Measurements from ENCODE around the gene PLXNA4.

PLXNA4 gene

DNA sequence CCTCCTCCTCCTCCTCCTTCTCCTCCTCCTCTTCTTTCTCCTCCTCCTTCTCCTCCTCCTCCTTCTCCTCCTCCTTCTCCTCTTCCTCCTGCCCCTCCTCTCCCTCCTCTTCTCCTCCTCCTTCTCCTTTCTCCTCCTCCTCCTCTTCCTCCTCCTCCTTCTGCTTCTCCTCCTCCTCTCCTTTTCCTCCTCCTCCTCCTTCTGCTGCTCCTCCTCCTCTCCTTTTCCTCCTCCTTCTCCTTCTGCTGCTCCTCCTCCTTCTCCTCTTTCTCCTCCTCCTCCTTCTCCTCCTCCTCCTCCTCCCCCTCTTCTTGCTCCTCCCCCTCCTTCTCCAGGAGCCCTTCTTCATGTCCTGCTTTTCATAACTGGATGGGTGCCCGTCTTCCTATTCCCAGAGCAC lies 12.2 kb downstream of the PLXNA4 start:
- FAIRE-seq: no peak
- DNase-seq (ENCODE audit: low spot score): no peak

DNA sequence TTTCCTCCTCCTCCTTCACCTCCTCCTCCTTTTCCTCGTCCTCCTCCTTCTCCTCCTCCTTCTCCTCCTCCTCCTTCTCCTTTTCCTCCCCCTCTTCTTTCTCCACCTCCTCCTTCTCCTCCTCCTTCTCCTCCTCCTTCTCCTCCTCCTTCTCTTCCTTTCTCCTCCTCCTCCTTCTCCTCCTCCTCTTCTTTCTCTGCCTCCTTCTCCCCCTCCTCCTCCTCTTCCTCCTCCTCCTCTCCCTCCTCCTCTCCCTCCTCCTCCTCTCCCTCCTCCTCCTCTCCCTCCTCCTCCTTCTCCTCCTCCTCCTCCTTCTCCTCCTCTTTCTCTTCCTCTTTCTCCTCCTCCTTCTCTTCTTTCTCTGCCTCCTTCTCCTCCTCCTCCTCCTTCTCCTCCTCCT lies 13.6 kb downstream of the PLXNA4 start:
- no peak for DNase-seq (ENCODE audit: low spot score)
- no peak for FAIRE-seq

DNA sequence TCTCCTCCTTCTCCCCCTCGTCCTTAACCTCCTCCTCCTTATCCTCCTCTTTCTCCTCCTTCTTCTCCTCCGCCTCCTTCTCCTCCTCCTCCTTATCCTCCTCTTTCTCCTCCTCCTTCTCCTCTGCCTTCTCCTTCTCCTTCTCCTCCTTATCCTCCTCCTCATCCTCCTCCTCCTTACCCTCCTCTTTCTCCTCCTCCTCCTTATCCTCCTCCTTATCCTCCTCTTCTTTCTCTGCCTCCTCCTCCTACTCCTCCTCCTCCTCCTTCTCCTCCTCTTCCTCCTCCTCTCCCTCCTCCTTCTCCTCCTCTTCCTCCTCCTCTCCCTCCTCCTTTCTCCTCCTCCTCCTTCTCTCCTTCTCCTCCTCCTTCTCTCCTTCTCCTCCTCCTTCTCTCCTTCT lies 14.5 kb downstream of the PLXNA4 start:
- DNase-seq (ENCODE audit: low spot score): no peak
- no peak for FAIRE-seq

DNA sequence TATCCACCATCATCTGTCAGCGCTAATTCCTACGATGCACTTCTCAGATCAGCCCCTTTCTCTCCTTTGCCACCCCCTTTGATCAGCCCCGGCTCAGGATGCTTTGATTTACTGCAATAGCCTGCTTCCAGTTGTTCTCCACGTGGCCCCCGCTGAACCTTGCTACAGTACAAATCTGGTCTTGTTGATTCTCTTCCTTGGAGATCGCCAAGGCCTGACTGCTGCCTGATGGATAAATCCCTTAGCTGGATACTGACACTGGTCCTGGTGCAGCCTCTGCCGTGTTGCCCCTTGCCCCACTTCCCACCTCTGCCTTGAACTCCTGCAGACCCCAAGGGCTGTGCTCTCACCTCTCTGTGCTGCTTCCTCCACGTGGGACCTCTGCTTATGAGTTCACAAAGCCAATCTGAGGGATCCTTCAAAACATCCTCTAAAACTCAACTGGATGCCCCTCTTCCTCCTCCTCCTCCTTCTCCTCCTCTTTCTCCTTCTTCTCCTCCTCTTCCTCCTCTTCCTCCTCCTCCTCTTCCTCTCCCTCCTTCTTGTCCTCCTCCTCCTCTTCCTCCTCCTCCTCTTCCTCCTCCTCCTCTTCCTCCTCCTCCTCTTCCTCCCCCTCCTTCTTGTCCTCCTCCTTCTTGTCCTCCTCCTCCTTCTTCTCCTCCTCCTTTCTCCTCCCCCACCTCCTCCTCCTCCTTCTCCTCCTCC lies 15.3 kb downstream of the PLXNA4 start:
- FAIRE-seq: no peak

DNA sequence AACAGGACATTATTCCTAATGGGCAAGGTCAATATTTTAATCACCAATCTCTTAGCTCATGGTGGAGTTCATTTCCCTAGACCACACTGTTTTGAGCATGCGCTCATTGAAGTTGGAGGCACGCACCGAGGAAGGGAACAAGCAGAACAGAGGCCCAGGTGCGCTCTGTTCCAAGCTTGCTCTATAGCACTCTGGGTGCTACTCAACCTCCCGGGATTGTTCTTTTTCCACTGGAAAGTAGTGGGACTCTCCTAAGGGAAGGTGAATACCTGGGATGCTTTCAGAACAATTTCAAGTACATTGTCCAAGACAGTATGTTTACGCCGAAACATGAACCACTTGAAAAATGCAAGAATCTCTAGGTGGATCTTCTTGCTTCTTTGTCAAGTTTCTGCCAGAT lies 16.2 kb downstream of the PLXNA4 start:
- FAIRE-seq: no peak
- DNase-seq (ENCODE audit: low spot score): no peak

More for the DNA sequence above, 15.3 kb downstream of the PLXNA4 start:
- no peak for DNase-seq (ENCODE audit: low spot score)

DNA sequence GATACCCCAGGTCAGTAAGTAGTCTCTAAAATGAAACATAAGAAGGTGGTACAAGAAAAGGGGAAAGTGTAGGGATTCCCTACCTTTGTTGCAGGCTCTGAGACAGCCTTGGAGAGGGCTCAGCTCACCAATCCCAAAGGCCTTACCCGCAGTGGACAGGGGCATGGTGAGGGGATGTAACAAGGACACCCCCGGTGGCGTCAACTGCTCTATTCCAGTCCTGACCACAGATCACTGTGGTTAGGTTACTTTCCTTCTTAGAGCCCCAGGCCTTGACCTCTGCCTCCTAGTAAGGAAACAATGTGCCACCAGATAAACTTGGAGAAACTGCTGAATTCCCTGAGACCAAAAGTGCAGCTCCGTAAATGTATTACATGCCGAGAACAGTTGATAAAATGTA lies 17.5 kb downstream of the PLXNA4 start:
- no peak for FAIRE-seq

DNA sequence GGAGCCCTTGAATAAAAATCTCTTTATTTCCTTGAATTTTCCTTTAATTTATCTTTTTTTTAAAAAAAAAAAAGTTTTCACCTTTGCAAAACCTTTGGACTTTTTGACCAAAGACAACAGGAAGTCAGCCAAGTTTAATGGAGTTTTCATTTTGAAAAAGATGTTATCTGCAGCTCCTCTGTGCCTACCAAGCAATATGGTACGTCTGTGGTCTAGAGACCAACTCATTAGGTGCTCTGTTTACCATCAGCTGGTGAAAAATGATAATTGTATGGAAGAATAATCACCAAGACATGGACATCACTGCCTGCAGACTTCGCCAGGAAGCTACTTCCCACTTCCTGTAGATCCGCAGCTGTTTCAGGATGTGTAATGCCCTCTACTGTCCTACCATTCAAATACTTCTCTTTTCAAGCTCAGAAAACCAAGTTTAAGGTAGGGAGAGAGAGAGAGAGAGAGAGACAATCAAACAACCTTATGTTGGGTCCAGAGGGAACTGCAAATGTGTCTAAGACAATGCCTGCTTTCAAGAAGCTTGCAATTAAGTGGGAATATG lies 18.7 kb downstream of the PLXNA4 start:
- DNase-seq (ENCODE audit: low spot score) (peak; percentile 59), FAIRE-seq (no peak)

More for the DNA sequence above, 17.5 kb downstream of the PLXNA4 start:
- no peak for DNase-seq (ENCODE audit: low spot score)

DNA sequence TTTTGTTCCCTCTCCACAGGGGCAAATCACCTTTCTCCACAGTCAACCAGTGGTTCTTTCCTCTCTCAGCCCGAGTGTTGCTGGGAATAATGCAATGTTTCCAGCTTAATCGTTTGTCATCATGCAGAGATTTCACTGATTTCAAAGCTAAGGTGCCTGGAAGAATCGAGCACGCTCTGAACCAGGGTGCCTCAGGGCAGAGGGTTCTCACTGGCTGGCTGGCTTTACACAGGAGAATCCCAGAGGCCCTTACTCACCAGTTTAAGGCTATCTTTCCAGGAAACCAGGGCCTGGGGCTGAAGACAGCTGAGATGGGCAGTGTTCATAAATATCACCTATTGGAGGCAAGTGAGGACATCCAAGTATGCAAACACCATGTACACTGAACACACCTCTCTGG lies 21.8 kb downstream of the PLXNA4 start:
- FAIRE-seq (no peak), DNase-seq (ENCODE audit: low spot score) (no peak)

DNA sequence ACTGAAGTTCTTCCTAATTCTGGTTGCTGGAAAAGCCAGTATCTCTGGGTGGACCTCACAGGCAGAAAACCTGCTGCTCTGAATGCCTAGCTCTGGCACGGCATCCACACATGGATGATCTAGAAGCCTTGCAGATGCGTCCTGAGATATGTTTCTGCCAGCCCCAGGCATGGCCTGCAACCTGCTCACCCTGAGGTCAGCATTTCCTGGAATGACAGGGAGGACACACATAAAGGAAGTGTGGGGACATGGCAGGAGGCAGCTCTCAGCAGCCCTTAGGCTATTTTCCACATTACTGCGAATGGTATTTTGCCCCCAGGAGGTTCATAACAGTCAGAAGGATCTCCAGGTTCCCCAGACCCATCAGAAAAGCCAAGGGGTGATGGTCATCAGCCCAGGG lies 23.2 kb downstream of the PLXNA4 start:
- DNase-seq (ENCODE audit: low spot score) (no peak), FAIRE-seq (no peak)

DNA sequence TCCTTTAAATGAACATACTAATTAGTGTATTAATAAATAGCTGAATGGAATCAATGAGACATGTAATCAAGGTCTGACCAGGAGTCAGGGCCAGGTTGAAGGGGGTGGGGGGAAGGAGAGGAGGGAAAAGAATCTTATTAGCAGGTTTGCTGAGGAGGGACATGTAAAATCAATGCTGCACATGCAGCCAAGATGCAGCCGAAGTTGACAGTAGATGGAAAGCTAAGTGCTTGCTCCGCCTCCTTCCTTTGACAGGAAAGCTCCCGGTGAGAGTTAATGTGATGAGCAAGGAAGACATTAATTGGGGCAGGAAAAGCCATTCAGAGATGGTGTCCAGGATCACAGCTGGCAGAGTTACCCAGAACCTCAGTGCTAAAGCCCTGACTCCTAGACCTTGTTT lies 24.4 kb downstream of the PLXNA4 start:
- FAIRE-seq: no peak
- no peak for DNase-seq (ENCODE audit: low spot score)

DNA sequence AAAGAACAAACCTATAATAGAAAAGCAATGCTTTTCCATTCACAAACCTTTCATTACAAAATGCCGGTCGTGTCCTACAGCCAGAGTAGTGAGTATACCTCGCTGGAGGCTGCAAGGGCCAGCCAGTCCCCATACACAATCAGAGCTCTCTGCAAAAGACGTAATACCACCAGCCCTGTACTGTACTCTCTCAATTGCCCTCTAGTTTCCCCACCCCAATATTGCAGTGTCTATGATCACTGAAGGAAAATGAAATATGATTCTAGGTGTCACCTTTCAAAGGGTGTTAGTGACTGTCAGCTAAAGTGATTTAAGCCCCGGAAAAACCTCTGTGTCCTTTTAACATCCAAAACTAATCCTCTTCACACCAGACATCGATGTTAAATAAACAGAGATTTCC lies 24.8 kb downstream of the PLXNA4 start:
- DNase-seq (ENCODE audit: low spot score) (no peak), FAIRE-seq (no peak)

DNA sequence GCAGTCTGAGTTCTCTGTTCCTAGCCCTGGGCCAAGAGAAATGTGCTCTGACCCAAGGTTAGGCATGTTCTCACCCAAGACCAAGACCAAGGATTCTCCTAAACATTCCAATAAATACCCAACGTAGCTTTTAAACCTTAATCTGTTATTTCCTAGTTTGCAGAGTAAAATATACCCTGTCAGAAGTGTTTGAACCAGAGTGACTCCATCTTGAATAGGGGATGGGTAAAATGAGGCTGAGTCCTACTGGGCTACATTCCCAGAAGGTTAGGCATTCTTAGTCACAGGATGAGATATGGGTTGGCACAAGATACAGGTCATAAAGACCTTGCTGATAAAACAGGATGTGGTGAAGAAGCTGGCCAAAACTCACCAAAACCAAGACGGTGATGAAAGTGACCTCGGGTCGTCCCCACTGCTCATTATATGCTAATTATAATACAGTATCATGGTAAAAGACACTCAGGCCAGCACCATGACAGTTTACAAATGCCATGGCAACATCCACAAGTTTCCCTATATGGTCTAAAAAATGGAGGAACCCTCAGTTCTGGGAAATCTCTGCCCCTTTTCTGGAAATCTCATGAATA lies 27.7 kb downstream of the PLXNA4 start:
- DNase-seq (ENCODE audit: low spot score) (peak; percentile 87), FAIRE-seq (peak; percentile 89)

DNA sequence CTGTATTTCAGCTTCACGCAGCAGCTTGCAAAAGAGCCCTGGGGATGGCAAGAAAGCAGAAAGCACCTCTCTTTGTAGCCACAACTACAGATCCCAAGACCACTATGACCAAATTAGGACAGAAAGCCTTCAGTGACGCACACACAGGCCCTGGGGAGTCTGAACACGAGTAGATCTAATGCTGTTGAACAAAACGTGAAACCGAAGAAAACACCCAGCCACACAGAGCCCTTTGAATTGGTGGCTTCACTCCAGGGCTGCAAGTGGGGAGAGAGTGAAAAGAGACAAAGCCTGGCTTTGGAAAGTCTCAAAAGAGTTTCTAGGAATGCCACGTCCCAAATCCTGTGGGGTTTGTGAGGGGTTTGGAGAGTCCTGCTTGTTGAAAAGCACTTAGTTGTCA lies 28.4 kb downstream of the PLXNA4 start:
- FAIRE-seq: no peak
- no peak for DNase-seq (ENCODE audit: low spot score)

DNA sequence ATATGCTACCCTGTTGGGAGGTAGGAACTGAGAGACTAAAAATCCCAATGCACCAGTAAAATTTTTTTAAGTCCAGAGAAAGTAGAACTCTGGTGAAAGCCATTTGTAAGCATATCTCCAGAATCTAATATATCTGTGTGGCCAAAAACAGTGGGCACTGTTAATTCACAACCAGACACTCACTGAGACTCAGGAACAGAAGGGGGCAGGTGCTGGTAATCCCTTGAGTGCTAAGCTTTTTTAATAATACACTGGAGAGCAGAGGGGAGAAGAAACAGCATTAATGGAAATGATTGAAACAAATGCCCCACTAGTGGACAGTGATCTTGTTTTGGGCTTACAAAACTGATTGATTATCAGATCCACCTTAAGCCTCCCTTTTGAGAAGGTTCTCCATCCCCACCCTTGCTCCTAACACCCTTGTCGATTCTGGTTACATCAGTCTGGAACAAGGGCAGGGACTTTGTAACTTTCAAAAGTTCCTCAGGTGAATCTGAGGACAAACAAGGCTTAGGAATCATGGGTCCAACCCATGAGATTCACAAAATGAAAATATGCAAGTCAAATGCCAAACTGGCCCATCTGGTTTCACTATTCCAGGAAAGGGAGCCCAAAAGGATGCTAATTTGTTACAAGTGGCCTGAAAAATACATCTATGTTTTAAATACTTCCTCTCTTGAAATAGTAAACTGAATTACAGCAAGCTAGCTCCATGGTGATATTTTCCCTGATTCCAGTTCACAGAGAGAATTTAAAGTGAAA lies 29.7 kb downstream of the PLXNA4 start:
- FAIRE-seq (no peak), DNase-seq (ENCODE audit: low spot score) (no peak)

DNA sequence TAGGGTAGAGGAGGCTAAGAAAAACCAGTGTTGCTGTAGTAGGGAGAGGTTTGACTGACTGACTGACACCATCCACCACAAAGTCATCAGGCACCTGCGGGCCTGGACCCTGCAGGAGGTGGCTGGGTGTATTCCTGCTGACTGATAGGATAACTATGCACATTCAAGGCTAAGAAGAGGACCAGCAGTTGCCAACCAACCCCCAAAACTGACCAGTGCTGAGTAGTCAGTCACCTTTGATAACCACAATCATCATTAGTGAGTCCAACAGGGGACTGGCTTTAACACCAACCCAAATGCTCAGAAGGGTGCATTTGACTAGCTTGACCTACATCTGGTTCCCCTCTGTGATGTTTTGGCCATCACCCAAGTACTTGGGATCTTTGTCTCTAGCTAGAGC lies 30.5 kb downstream of the PLXNA4 start:
- FAIRE-seq (no peak), DNase-seq (ENCODE audit: low spot score) (peak; percentile 46)

DNA sequence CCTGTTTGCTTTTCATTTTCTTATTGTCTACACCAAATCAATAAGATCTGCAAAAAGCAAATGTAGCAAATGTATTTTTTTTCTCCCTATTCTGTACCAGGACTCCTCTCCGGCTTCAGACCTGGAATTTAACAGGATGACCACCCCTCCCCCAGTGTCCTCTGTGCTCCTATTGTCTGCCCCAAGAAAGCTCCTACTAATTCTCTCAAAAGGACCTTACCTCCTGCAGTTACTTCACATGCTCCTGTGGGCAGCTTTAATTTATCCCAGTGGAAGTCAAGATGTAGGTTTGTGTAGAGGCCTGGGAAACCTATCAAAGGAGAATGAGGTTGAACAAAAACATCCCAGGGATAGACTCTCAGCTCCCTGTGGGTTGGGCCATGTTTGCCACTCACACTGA lies 31.3 kb downstream of the PLXNA4 start:
- no peak for FAIRE-seq

DNA sequence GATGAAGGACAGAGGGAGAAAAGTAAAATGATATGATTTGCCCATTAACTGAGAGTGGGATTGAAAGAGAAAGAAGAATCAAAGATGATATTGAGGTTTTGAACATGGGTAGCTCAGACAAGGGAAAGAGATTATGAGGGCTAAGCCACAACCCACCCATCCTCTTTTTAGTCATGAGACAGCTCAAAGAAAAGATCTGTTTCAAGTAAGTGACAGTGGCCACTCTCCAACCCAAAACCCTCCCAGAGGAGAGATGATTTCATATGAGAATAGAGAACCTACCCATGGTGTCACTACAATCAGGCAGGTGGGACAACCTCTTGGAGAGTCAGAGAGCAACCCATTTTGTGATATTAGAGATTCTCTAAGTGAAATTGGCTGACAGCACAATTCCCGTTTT lies 32.2 kb downstream of the PLXNA4 start:
- DNase-seq (ENCODE audit: low spot score) (no peak), FAIRE-seq (no peak)

More for the DNA sequence above, 31.3 kb downstream of the PLXNA4 start:
- no peak for DNase-seq (ENCODE audit: low spot score)

DNA sequence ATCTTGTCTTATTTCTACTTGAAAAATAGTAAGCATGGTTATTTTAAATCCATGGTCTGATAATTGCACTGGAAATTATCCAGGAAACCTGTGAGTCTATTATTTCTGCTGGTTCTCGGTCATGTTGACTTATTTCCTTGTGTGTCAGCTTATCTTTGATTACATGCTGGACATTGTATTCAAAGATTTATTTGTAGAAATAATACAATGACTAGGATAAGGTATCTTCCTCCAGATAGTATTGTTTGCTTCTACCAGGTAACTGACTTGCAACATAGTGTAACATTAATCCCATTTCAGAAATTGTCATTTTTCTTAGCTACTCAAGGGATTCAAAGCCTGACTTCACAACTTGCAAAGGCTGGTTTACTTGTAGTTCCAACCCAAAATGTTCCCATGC lies 33.4 kb downstream of the PLXNA4 start:
- no peak for FAIRE-seq

DNA sequence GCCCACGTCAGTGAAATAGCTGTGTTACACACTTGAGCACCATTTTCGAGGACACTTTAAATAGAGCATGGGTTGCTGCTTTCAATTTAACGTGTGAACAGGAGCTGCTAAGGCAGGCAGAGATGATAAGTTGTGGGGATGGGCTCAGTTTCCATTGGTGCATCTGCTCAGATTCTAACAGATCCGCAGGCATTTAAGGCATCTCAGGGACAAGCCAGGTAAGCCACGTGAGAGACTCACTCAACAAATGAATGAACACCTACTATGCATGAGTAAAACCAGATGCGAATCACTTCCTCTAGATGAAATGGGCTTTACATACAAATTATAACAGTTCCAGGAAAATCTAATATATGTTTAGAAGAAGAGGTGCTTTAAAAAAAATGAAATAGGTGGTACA lies 34.6 kb downstream of the PLXNA4 start:
- DNase-seq (ENCODE audit: low spot score): no peak
- no peak for FAIRE-seq

More for the DNA sequence above, 33.4 kb downstream of the PLXNA4 start:
- DNase-seq (ENCODE audit: low spot score): no peak

DNA sequence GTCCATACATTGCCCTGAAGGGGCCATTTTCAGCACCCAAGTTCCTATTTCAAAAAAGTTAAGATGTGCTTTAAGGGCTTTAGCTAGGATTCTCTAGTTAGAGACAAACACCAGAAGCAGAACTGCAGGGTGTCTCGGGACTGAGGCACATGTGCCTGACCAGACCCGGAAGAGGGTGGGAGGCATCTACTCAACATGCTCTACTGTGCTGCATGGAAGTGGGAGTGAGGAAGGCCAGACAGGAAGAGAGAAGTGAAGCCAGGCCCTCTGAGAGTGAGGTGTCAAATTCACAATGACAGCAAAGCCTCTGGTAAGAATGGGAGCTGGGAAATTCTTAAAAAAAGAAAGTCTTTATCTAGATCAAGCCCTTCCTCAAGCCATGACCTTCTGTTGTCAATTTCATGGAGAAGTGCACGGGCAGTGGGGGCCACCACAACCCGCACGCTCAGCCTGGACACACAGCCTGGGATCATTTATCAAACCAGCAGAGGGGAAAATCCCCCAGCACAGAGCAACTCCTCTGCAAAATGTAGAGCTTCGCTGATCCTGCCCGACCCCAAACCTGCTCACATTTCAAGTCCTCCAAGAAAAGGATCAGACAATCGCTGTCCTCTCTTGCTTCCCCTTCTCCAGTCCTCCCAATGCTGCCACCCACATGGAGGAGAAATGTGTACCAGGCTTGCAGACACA lies 38.7 kb downstream of the PLXNA4 start:
- FAIRE-seq: no peak
- DNase-seq (ENCODE audit: low spot score): no peak

DNA sequence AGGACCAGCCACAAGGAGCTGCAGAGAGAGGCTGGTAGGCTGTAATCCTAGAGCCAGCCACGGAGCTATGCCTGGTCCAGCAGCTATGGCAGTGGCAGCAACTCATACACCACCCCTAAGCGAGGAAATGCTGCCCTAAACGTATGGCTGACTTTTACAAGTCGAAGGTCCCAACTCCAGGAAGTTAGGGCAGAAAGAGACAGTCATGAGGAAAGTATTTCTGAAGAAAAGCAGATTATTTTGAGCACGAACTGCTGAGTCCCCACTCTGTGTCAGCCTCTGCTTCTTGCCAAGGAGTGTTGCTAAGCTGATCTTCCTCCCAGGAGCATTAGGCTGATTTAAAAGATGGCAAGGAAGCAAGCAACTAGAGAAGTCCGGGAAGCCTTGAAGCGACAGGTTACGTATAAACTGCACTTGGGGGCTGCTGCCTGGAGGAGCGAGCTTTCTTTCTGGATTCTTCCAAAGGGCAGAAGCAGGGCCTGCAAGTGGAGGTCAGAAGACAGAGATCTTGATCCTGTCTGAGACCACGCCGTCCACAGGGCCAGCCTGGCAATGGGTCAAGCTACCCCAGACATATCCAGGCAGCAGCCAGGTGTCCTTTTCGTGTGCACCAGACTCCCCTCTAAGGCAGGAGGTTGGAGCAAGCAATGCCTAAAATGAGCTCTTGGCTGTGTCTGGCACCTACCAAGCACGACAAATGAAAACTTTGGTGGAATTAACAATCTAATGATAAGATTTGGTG lies 39.4 kb downstream of the PLXNA4 start:
- FAIRE-seq (no peak), DNase-seq (ENCODE audit: low spot score) (peak; percentile 50)

Data from RCC 7860 (cell line).